NCI-H2196 (cell line): ENCODE data around the gene MAVS.
"Not testable (repeated sequence)": the region's sequence is repeated elsewhere in the genome, so short reads cannot be mapped to it uniquely, and the experiment has no call there.

Experiments used
- DNase-seq: peaks from one replicate; lab custom pipeline; 2025; ENCODE audit not compliant: unreplicated experiment; lab: John Stamatoyannopoulos, UW

Gene MAVS

GRCh38 chr20:3906744-3907721 lies 60.4 kb downstream of the MAVS start:
- not testable (repeated sequence) for DNase-seq

GRCh38 chr20:3908667-3909066 lies 62.0 kb downstream of the MAVS start:
- DNase-seq: no peak

- no peak for DNase-seq
Observed at GRCh38 chr20:3909952-3910366, 63.3 kb downstream of the MAVS start.

GRCh38 chr20:3910853-3911252 lies 64.2 kb downstream of the MAVS start:
- no peak for DNase-seq

- peak; percentile 62 for DNase-seq
Observed at GRCh38 chr20:3911956-3912355, 65.3 kb downstream of the MAVS start.

GRCh38 chr20:3914446-3914845 lies 67.8 kb downstream of the MAVS start:
- DNase-seq: no peak

GRCh38 chr20:3915691-3916090 lies 69.1 kb downstream of the MAVS start:
- DNase-seq: no peak

- no peak for DNase-seq
Observed at GRCh38 chr20:3916364-3916763, 69.7 kb downstream of the MAVS start.

- DNase-seq: no peak
Observed at GRCh38 chr20:3919352-3919751, 72.7 kb downstream of the MAVS start.

GRCh38 chr20:3922223-3922982 lies 75.8 kb downstream of the MAVS start:
- no peak for DNase-seq

GRCh38 chr20:3922983-3923339 lies 76.3 kb downstream of the MAVS start:
- no peak for DNase-seq

- no peak for DNase-seq
Observed at GRCh38 chr20:3923818-3924217, 77.2 kb downstream of the MAVS start.

- DNase-seq: no peak
Observed at GRCh38 chr20:3924304-3925112, 77.9 kb downstream of the MAVS start.

- no peak for DNase-seq
Observed at GRCh38 chr20:3925113-3925695, 78.6 kb downstream of the MAVS start.
